ENCODE results near the gene ZP2. TPM values are rescaled to one million over a fixed set of nuclear protein-coding genes. Genes with fewer than 3 reads are reported as not detected.
"Not testable (repeated sequence)": the region's sequence is repeated elsewhere in the genome, so short reads cannot be mapped to it uniquely, and the experiment has no call there.

ZP2 gene
- total RNA-seq, 1 donor from 2014 or later: not detected

DNA sequence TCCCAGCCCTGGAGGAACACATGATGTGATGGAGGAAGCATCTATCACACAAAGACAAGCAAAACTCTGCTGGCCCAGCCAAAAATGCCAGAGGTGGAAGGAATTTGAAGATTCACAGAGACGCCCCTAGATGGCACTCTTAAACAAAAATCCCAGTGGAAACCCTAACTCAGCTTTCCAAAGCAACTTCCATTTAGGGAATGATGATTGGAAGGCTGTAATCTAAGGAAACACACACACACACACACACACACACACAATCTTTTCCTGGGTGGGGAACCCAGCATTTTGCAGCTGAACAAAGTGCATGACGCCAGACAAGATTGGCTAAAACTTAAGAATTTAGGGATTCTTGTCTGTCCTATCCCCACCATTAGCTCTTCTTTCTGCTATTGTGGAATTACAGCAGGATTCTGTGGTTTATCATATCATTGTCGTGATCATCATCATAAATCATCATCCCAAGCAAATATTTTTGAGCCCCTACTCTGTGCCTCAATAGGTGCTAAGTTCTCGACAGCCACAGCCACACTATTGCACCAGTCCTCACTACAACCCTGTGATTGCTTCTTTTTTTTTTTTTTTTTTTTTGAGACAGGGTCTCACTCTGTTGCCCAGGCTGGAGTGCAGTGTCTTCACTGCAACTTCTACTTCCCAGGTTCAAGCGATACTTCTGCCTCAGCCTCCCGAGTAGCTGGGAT, 54.5 kb downstream of the ZP2 start:
- Mint-ChIP-seq H3K4me3 (ENCODE audit: unreplicated experiment) (no peak overlapping the region), H3K9me3 (ENCODE audit: low read depth) (no peaks in the 10 kb centered on the region), H3K36me3 (ENCODE audit: low read depth) (peaks cover 5% of the 10 kb centered on the region), H3K27me3 (ENCODE audit: low read depth) (no peaks in the 10 kb centered on the region), H3K4me1 (ENCODE audit: low read depth) (peaks cover 42% of the 10 kb centered on the region), H3K27ac (ENCODE audit: unreplicated experiment) (no peak overlapping the region)
- TF ChIP-seq, protein P1, sequence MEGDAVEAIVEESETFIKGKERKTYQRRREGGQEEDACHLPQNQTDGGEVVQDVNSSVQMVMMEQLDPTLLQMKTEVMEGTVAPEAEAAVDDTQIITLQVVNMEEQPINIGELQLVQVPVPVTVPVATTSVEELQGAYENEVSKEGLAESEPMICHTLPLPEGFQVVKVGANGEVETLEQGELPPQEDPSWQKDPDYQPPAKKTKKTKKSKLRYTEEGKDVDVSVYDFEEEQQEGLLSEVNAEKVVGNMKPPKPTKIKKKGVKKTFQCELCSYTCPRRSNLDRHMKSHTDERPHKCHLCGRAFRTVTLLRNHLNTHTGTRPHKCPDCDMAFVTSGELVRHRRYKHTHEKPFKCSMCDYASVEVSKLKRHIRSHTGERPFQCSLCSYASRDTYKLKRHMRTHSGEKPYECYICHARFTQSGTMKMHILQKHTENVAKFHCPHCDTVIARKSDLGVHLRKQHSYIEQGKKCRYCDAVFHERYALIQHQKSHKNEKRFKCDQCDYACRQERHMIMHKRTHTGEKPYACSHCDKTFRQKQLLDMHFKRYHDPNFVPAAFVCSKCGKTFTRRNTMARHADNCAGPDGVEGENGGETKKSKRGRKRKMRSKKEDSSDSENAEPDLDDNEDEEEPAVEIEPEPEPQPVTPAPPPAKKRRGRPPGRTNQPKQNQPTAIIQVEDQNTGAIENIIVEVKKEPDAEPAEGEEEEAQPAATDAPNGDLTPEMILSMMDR (IDR thresholded peaks at IDR 0.05): peak; percentile 82
- DNase-seq (ENCODE audit: low spot score): no peak

DNA sequence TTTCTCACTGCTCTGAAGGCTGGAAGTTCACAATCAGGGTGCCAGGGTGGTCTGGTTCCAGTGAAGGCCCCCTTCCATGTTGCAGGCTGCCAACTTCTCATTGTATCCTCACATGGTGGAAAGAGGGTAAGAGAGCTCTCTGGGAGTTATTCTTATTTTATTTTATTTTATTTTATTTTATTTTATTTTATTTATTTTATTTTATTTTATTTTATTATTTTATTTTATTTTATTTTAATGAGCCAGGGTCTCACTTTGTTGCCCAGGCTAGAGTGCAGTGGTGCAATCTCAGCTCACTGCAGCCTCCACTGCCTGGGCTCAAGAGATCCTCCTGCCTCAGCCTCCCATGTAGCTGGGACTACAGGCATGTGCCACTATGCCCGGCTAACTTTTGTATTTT, 55.4 kb downstream of the ZP2 start:
- H3K27ac Mint-ChIP-seq (ENCODE audit: unreplicated experiment); DNase-seq (ENCODE audit: low spot score); H3K36me3 Mint-ChIP-seq (ENCODE audit: low read depth); H3K9me3 Mint-ChIP-seq (ENCODE audit: low read depth); H3K27me3 Mint-ChIP-seq (ENCODE audit: low read depth); H3K4me3 Mint-ChIP-seq (ENCODE audit: unreplicated experiment): not testable (repeated sequence)
- peaks cover 35% of the 10 kb centered on the region for H3K4me1 Mint-ChIP-seq (ENCODE audit: low read depth)

DNA sequence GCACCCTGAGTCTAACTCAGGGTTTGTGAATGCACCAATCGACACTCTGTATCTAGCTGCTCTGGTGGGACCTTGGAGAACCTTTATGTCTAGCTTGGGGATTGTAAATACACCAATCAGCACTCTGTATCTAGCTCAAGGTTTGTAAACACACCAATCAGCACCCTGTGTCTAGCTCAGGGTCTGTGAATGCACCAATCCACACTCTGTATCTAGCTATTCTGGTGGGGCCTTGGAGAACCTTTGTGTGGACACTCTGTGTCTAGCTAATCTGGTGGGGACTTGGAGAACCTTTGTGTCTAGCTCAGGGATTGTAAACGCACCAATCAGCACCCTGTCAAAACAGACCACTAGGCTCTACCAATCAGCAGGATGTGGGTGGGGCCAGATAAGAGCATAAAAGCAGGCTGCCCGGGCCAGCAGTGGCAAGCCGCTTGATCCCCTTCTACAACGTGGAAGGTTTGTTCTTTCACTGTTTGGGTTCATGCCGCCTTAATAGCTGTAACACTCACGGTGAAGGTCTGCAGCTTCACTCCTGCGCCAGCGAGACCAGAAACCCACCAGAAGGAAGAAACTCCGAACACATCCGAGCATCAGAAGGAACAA, 58.1 kb downstream of the ZP2 start:
- not testable (repeated sequence) for DNase-seq (ENCODE audit: low spot score); H3K36me3 Mint-ChIP-seq (ENCODE audit: low read depth); H3K27me3 Mint-ChIP-seq (ENCODE audit: low read depth); H3K9me3 Mint-ChIP-seq (ENCODE audit: low read depth); H3K4me3 Mint-ChIP-seq (ENCODE audit: unreplicated experiment); H3K27ac Mint-ChIP-seq (ENCODE audit: unreplicated experiment)
- peaks cover 18% of the 10 kb centered on the region for H3K4me1 Mint-ChIP-seq (ENCODE audit: low read depth)

DNA sequence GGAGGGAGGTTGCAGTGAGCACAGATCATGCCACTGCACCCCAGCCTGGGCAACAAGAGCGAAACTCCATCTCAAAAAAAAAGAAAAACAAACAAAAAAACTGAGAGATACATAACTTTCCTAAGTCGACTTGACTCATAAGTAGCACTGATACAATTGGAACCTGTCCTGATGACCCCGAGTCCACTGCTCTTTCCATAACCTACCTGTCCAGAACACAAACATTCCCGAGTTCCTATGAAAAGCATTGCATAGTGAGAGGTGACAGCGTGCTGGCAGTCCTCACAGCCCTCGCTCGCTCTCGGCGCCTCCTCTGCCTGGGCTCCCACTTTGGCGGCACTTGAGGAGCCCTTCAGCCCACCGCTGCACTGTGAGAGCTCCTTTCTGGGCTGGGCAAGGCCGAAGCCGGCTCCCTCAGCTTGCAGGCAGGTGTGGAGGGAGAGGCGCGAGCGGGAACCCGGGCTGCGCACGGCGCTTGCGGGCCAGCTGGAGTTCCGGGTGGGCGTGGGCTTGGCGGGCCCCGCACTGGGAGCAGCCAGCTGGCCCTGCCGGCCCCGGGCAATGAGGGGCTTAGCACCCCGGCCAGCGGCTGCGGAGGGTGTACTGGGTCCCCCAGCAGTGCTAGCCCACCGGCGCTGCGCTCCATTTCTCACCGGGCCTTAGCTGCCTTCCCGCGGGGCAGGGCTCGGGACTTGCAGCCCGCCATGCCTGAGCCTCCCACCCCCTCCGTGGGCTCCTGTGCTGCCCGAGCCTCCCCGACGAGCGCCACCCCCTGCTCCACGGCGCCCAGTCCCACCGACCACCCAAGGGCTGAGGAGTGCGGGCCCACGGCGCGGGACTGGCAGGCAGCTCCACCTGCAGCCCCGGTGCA, 59.0 kb downstream of the ZP2 start:
- peaks cover 12% of the 10 kb centered on the region for H3K27me3 Mint-ChIP-seq (ENCODE audit: low read depth)

DNA sequence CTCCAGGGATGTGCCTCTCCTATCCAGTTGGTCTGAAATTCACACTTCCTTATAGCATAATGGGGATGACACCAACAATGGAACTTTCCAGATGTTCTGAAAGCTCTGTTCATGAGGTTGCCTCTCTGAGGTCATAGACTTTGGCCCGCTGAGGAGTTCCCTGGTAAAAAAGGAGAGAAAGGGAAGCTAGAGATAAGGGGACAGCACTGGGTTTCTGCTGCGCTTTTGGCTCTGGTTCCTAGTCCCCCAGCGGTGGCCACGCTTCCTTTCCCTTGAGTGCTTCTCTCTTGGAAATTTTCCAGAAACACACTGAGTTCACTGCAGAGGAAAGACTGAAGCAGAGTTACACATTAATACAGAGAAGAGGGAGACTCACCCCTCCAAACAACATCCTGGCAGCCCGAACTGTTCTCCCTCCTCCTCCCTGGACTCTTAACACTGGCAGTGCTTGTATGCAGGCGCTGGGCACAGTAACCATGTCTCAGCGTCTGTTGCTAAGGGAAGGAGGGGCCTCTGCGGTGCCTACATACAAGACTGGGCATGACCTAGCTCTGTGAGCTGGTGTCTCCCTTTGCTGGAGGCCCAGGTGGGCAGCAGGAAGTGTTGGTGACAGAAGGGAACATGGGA, 60.9 kb downstream of the ZP2 start, which contains the start of gene DNAH3:
DNAH3 (minus strand) TSS at position 472 of the 627 bp plus-strand sequence. CDS start 527 bp downstream, outside the sequence.
- Mint-ChIP-seq H3K4me1 (ENCODE audit: low read depth) (peaks cover 4% of the 10 kb centered on the region), H3K27ac (ENCODE audit: unreplicated experiment) (no peak within 1 kb of the TSS), H3K36me3 (ENCODE audit: low read depth) (no peaks in the 10 kb centered on the region), H3K27me3 (ENCODE audit: low read depth) (peaks cover 12% of the 10 kb centered on the region), H3K4me3 (ENCODE audit: unreplicated experiment) (no peak within 1 kb of the TSS), H3K9me3 (ENCODE audit: low read depth) (no peaks in the 10 kb centered on the region)
- TF ChIP-seq, protein P1 (IDR thresholded peaks at IDR 0.05): no peak
- no peak for DNase-seq (ENCODE audit: low spot score)

More for the DNA sequence above, 59.0 kb downstream of the ZP2 start:
- not testable (repeated sequence) for H3K4me3 Mint-ChIP-seq (ENCODE audit: unreplicated experiment); H3K4me1 Mint-ChIP-seq (ENCODE audit: low read depth); DNase-seq (ENCODE audit: low spot score); H3K9me3 Mint-ChIP-seq (ENCODE audit: low read depth); H3K27ac Mint-ChIP-seq (ENCODE audit: unreplicated experiment); H3K36me3 Mint-ChIP-seq (ENCODE audit: low read depth)

Other genes with a start within 250 kb of the ZP2 start
- gene DNAH3, start 60.7 kb downstream of the ZP2 start, total RNA-seq: not detected in 3 replicates
- 17.6 to 46.6 TPM (median 43.2 TPM) in 3 replicates for gene LDAF1, start 52.9 kb downstream of the ZP2 start, total RNA-seq
- not detected in 3 replicates for gene ANKS4B, start 22.1 kb upstream of the ZP2 start, total RNA-seq
- gene CRYM, start 66.7 kb upstream of the ZP2 start, total RNA-seq: not detected in 3 replicates

All from chondrocyte (in vitro differentiated cells).